ENCODE data around the gene ABCA3.

Gene ABCA3

GRCh38 chr16:2238150-2238837 lies 102.2 kb downstream of the ABCA3 start:
- Histone ChIP-seq H3K36me3 (peaks cover 35% of the 10 kb centered on the region), H3K27me3 (no peaks in the 10 kb centered on the region), H3K4me1 (no peaks in the 10 kb centered on the region), H3K4me3 (ENCODE audit: low read depth, low read length) (no peak overlapping the region), H3K9me3 (no peaks in the 10 kb centered on the region)
- TF ChIP-seq CTCF (IDR thresholded peaks at IDR 0.05; ENCODE audit: low read depth, low read length): no peak
- no peak for DNase-seq

DNA sequence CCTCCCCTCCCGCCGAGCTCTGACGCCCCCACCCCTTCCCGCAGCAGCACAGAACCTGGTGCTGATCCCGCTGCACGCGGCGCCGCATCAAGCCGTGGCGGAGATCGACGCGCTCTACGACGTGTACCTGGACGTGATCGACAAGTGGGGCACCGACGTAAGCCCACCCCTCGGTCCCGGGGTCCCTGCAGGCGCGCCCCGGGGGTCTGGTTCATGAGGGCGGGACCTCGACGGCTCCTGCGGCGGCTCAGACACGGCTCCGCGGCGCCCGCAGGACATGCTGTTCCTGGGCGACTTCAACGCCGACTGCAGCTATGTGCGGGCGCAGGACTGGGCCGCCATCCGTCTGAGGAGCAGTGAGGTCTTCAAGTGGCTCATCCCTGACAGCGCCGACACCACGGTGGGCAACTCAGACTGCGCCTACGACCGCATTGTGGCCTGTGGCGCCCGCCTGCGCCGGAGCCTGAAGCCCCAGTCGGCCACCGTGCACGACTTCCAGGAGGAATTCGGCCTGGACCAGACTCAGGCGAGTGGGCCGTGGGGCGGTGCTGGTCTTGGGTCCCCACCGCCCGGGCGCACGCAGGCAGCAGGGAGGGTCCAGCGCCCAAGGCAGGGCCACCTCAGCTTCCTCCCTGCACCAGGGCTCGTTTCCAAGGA lies 102.9 kb downstream of the ABCA3 start:
- H3K27me3 ChIP-seq: no peaks in the 10 kb centered on the region
- H3K9me3 ChIP-seq: no peaks in the 10 kb centered on the region
- TF ChIP-seq CTCF (IDR thresholded peaks at IDR 0.05; ENCODE audit: low read depth, low read length): no peak
- no peaks in the 10 kb centered on the region for H3K4me1 ChIP-seq
- no peak overlapping the region for H3K4me3 ChIP-seq (ENCODE audit: low read depth, low read length)
- no peak for DNase-seq
- peaks cover 35% of the 10 kb centered on the region for H3K36me3 ChIP-seq

DNA sequence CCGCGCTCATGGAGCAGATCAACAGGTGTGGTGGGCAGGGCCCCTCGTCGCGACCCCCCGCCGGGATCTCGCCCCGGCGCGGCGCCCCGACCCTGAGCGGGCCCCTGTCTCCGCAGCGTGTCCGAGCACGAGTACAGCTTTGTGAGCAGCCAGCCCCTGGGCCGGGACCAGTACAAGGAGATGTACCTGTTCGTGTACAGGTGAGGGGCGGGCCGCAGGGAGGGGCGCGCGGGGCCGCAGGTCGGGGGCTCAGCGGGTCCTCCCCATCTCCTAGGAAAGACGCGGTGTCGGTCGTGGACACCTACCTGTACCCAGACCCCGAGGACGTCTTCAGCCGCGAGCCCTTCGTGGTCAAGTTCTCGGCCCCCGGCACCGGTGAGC lies 103.4 kb downstream of the ABCA3 start:
- H3K9me3 ChIP-seq: no peaks in the 10 kb centered on the region
- H3K36me3 ChIP-seq: peaks cover 35% of the 10 kb centered on the region
- H3K27me3 ChIP-seq: no peaks in the 10 kb centered on the region
- H3K4me3 ChIP-seq (ENCODE audit: low read depth, low read length): no peak overlapping the region
- DNase-seq: no peak
- no peak for TF ChIP-seq CTCF (IDR thresholded peaks at IDR 0.05; ENCODE audit: low read depth, low read length)
- H3K4me1 ChIP-seq: no peaks in the 10 kb centered on the region

DNA sequence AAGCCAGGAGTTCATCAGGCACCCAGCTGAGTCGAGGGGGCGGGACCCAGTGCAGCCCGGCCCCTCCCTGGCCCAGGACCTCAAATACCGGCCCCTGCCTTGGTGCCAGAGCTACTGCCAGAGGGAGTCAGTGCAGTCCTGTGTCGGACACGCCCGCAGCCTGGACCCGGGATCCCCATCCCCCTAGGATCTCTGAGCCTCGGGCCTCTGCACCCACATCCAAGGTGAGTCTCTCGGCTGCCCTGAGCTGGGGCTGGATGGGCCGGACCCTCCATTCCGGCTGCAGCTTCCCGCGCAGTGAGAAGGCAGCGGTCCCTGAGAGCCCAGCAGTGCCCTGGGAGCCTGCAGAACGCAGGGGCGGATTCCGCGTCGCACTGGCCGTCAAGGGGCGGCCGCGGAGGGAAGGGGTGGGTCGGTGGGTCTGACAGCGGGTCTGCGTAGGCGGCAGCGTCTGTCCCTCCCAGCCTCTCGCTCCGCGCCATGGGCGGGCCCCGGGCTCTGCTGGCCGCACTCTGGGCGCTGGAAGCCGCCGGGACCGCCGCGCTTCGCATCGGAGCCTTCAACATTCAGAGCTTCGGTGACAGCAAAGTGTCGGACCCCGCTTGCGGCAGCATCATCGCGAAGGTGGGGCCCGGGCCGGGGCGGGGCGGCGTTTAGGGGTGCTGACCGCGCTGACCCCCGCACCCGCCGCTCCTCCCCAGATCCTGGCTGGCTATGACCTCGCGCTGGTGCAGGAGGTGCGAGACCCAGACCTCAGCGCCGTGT lies 104.0 kb downstream of the ABCA3 start, which contains the start of gene DNASE1L2:
DNASE1L2 (plus strand) TSS at position 108 of the 765 bp plus-strand sequence; CDS start at position 481, 373 bp downstream.
- Histone ChIP-seq H3K4me3 (ENCODE audit: low read depth, low read length) (no peak within 1 kb of the TSS), H3K9me3 (no peaks in the 10 kb centered on the region), H3K27me3 (no peaks in the 10 kb centered on the region), H3K4me1 (no peaks in the 10 kb centered on the region), H3K36me3 (peaks cover 40% of the 10 kb centered on the region)
- TF ChIP-seq CTCF (IDR thresholded peaks at IDR 0.05; ENCODE audit: low read depth, low read length): no peak
- no peak for DNase-seq

GRCh38 chr16:2235695-2236336 lies 104.7 kb downstream of the ABCA3 start:
- Histone ChIP-seq H3K27me3 (no peaks in the 10 kb centered on the region), H3K9me3 (no peaks in the 10 kb centered on the region), H3K36me3 (peaks cover 47% of the 10 kb centered on the region), H3K4me1 (no peaks in the 10 kb centered on the region), H3K4me3 (ENCODE audit: low read depth, low read length) (no peak overlapping the region)
- DNase-seq: no peak
- no peak for TF ChIP-seq CTCF (IDR thresholded peaks at IDR 0.05; ENCODE audit: low read depth, low read length)

Data from BE2C (cell line).